ENCODE data around the gene VPS35. TPM values are rescaled to one million over a fixed set of nuclear protein-coding genes. Genes with fewer than 3 reads are reported as not detected.

Gene VPS35
- total RNA-seq, 1 donor from 2014 or later: 111 TPM

DNA sequence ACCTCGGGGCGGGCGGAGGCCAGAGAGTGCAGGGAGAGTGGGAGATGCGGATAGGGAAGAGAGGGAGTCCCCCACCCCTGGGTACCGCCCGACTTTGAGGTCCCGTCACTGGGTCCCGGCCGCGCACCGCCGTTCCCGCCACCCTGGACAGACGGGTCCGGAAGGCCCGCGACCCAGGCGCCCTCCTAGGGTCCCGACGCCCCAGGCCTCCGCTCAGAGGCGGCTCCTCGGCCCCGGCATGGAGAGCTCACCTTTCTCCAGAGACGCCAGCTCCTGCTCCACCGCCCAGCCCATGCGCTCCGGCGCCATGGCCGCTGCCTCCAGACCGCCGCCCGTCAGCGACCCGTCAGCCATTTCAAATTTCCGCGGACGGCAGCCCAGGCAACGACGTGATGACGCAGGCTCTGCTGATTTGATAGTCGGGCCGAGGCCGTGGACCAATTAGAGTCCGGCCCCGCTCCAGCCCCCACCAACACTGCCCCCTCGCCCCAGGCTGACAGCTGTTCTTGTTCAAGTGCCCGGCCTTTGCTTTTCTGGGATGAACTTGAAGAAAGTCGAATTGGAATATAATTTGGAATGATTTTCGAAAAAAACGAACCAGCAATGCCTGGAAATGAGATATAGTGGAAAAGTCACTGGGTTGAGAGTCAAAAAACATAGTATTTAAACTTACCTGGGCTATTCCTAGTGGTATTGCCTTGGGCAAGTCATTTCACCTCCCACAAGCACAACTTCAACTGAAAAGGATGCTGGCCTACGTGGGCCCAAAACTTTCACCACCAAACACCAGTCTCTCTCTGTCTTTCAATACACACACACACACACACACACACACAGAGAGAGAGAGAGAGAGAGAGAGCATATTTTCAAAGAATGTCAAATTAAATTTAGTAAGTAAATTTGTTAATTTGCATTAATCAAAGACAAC lies 67.7 kb downstream of the VPS35 start, which contains the start of gene SHCBP1:
SHCBP1 (minus strand) TSS at position 374 of the 928 bp plus-strand sequence; CDS start at position 354, 20 bp downstream.
- TF ChIP-seq, protein P1, sequence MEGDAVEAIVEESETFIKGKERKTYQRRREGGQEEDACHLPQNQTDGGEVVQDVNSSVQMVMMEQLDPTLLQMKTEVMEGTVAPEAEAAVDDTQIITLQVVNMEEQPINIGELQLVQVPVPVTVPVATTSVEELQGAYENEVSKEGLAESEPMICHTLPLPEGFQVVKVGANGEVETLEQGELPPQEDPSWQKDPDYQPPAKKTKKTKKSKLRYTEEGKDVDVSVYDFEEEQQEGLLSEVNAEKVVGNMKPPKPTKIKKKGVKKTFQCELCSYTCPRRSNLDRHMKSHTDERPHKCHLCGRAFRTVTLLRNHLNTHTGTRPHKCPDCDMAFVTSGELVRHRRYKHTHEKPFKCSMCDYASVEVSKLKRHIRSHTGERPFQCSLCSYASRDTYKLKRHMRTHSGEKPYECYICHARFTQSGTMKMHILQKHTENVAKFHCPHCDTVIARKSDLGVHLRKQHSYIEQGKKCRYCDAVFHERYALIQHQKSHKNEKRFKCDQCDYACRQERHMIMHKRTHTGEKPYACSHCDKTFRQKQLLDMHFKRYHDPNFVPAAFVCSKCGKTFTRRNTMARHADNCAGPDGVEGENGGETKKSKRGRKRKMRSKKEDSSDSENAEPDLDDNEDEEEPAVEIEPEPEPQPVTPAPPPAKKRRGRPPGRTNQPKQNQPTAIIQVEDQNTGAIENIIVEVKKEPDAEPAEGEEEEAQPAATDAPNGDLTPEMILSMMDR (IDR thresholded peaks at IDR 0.05; ENCODE audit: partially characterized antibody, unreplicated experiment): no peak
- Mint-ChIP-seq H3K27ac (ENCODE audit: unreplicated experiment) (peak within 1 kb of the TSS; percentile 33), H3K27me3 (ENCODE audit: unreplicated experiment) (no peaks in the 10 kb centered on the region), H3K4me3 (ENCODE audit: unreplicated experiment) (peak within 1 kb of the TSS; percentile 89), H3K36me3 (ENCODE audit: unreplicated experiment) (no peaks in the 10 kb centered on the region), H3K9me3 (ENCODE audit: unreplicated experiment) (peaks cover 6% of the 10 kb centered on the region), H3K4me1 (ENCODE audit: low read depth, unreplicated experiment) (no peaks in the 10 kb centered on the region)
- peak; percentile 90 for DNase-seq

DNA sequence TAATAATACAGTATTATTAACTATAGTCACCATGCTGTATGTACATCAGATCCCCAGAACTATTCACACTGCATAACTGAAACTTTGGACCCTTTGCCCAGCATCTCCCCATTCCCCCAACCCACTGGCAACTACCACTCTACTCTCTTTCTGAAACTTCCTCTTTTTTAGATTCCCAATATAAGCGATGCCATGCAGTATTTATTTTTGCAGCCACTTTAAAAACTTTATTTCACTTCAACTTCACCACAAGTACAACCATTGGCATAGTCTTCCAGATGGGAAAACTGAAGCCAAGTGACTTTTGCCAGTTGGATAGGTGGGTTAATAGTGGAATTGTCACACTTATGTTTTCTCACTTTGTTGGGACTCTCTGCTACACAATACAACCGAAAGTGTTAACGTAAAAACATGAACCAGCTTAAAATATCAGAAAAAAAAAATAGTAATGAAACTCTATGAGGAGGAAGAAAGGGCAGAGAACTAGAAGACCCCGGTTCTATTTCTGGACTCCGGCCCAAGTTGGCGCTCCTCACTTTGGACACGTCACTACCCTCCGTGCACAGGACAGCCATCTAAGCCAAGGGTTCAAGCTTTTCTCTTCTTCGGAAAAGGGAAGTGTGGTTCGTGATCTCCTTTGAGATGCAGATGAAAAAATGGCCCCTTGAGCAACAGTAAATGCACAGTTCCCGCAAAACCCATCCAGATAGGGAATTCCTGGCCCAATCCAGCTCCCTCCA lies 68.5 kb downstream of the VPS35 start:
- Mint-ChIP-seq H3K4me1 (ENCODE audit: low read depth, unreplicated experiment) (no peaks in the 10 kb centered on the region), H3K27ac (ENCODE audit: unreplicated experiment) (no peak overlapping the region), H3K9me3 (ENCODE audit: unreplicated experiment) (peaks cover 6% of the 10 kb centered on the region), H3K27me3 (ENCODE audit: unreplicated experiment) (no peaks in the 10 kb centered on the region), H3K4me3 (ENCODE audit: unreplicated experiment) (peak overlapping the region; percentile 83), H3K36me3 (ENCODE audit: unreplicated experiment) (no peaks in the 10 kb centered on the region)
- TF ChIP-seq, protein P1 (IDR thresholded peaks at IDR 0.05; ENCODE audit: partially characterized antibody, unreplicated experiment): no peak
- DNase-seq: no peak

DNA sequence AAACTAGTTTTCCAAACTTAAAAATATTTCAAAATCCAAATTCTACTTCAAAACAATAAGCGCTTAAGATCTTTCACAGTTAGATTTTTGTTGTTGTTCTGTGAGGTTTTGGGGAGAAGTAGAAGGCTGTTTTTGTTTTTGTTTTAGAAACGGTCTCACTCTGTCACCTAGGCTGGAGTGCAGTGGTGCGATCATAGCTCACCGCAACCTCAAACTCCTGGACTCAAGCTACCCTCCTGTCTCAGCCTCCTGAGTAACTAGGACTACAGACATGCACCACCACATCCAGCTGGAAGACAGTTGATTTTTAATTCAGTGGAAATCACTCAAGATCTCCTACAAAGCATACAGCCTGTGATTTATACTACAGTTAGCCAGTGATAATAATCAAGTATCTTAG lies 70.5 kb downstream of the VPS35 start:
- H3K9me3 Mint-ChIP-seq (ENCODE audit: unreplicated experiment): peaks cover 6% of the 10 kb centered on the region
- TF ChIP-seq, protein P1 (IDR thresholded peaks at IDR 0.05; ENCODE audit: partially characterized antibody, unreplicated experiment): no peak
- no peaks in the 10 kb centered on the region for H3K4me1 Mint-ChIP-seq (ENCODE audit: low read depth, unreplicated experiment)
- no peak overlapping the region for H3K4me3 Mint-ChIP-seq (ENCODE audit: unreplicated experiment)
- no peak for DNase-seq
- no peaks in the 10 kb centered on the region for H3K36me3 Mint-ChIP-seq (ENCODE audit: unreplicated experiment)
- H3K27ac Mint-ChIP-seq (ENCODE audit: unreplicated experiment): no peak overlapping the region
- H3K27me3 Mint-ChIP-seq (ENCODE audit: unreplicated experiment): no peaks in the 10 kb centered on the region

DNA sequence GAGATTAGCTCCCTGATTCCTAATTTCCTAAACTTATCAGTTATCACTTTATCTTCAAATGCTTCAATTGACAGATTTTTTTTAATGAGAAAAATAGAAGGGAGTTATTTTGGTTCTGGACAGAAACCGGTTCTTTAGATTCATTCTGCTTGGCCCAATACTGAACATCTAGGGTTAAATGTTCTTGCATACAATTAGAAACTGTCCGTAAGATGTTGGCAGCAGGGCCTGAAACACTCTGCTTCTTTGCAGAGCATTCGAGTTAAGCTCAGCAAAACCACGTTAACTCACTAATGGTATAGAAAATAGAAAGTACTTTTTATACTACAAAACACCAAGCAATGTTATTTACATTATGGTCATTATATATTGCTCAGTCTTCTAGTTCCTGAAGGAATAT lies 75.0 kb downstream of the VPS35 start:
- no peaks in the 10 kb centered on the region for H3K4me1 Mint-ChIP-seq (ENCODE audit: low read depth, unreplicated experiment)
- TF ChIP-seq, protein P1 (IDR thresholded peaks at IDR 0.05; ENCODE audit: partially characterized antibody, unreplicated experiment): no peak
- H3K27ac Mint-ChIP-seq (ENCODE audit: unreplicated experiment): no peak overlapping the region
- H3K9me3 Mint-ChIP-seq (ENCODE audit: unreplicated experiment): no peaks in the 10 kb centered on the region
- H3K36me3 Mint-ChIP-seq (ENCODE audit: unreplicated experiment): no peaks in the 10 kb centered on the region
- DNase-seq: no peak
- no peaks in the 10 kb centered on the region for H3K27me3 Mint-ChIP-seq (ENCODE audit: unreplicated experiment)
- H3K4me3 Mint-ChIP-seq (ENCODE audit: unreplicated experiment): no peak overlapping the region
